DOHH2 (cell line): Measurements from ENCODE around the gene ANKRD13C.

Source experiments
- EZH2phosphoT487 ChIP-seq: fragments of 200-600 bp; sonication (generic); IDR thresholded peaks from 2 replicates; pipeline ENCODE4 v1.6.1; 2017; ENCODE audit warnings: borderline replicate concordance, mild to moderate bottlenecking, antibody characterized with exemption, low read length, moderate library complexity, mixed read lengths
- TF ChIP-seq, protein P1 (sequence below): fragments of 200-600 bp; sonication (generic); IDR thresholded peaks from one replicate; pipeline ENCODE4 v1.5.1; 2014; ENCODE audit warnings: antibody characterized with exemption, mild to moderate bottlenecking, low read depth, low read length; ENCODE audit not compliant: poor library complexity, severe bottlenecking

DNA sequence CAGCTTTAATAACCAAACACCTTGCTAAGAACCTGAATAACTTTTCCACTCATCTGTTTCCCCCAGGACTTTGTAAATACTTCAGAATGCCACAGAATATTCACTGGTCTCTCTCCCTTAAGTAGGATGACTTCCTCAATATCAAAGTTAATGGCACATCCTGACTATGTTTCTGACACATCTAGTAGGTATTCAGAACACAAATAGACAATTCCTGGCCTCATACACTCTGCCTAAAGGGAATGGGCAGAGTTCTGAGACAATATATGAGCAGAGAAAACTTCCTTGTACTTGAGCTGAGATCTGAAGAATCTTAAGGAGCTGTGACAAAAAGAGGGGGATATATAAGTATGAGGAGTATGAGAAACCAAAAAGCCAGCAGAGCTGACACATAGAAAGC, 34.8 kb downstream of the ANKRD13C start:
- TF ChIP-seq, protein P1, sequence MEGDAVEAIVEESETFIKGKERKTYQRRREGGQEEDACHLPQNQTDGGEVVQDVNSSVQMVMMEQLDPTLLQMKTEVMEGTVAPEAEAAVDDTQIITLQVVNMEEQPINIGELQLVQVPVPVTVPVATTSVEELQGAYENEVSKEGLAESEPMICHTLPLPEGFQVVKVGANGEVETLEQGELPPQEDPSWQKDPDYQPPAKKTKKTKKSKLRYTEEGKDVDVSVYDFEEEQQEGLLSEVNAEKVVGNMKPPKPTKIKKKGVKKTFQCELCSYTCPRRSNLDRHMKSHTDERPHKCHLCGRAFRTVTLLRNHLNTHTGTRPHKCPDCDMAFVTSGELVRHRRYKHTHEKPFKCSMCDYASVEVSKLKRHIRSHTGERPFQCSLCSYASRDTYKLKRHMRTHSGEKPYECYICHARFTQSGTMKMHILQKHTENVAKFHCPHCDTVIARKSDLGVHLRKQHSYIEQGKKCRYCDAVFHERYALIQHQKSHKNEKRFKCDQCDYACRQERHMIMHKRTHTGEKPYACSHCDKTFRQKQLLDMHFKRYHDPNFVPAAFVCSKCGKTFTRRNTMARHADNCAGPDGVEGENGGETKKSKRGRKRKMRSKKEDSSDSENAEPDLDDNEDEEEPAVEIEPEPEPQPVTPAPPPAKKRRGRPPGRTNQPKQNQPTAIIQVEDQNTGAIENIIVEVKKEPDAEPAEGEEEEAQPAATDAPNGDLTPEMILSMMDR = no peak
- TF ChIP-seq EZH2phosphoT487 = no peak
